H9 (cell line): ENCODE measurements around the gene CC2D1A. TPM values are rescaled to one million over a fixed set of nuclear protein-coding genes. Genes with fewer than 3 reads are reported as not detected.
"Not testable (repeated sequence)": the region's sequence is repeated elsewhere in the genome, so short reads cannot be mapped to it uniquely, and the experiment has no call there.

Experiments used
- DNase-seq: peaks from one replicate; pipeline ENCODE4 v3.0.0-alpha.2; 2017
- H2AFZ ChIP-seq: one replicate; pipeline ENCODE4 v1.6.1; 2013; ENCODE audit warnings: mild to moderate bottlenecking, low read length, control low read depth, moderate library complexity
- H2AK5ac ChIP-seq: 2 replicates; pipeline ENCODE4 v1.6.1; 2013; ENCODE audit warnings: low read length, control low read depth, mixed read lengths; ENCODE audit not compliant: insufficient read length
- H2BK120ac ChIP-seq: one replicate; pipeline ENCODE4 v1.6.1; 2013; ENCODE audit warnings: low read depth, mild to moderate bottlenecking, low read length, control low read depth, inconsistent platforms; ENCODE audit not compliant: poor library complexity, severe bottlenecking
- H2BK12ac ChIP-seq: 2 replicates; pipeline ENCODE4 v1.6.1; 2013; ENCODE audit warnings: low read length, control low read depth, mixed read lengths, low read depth; ENCODE audit not compliant: insufficient read length
- H2BK15ac ChIP-seq: 2 replicates; pipeline ENCODE4 v1.6.1; 2013; ENCODE audit warnings: low read depth, low read length, control low read depth
- H2BK20ac ChIP-seq: one replicate; pipeline ENCODE4 v1.6.1; 2013; ENCODE audit warnings: low read depth, mild to moderate bottlenecking, low read length, control low read depth, inconsistent platforms; ENCODE audit not compliant: poor library complexity, severe bottlenecking
- H2BK5ac ChIP-seq: 2 replicates; pipeline ENCODE4 v1.6.1; 2013; ENCODE audit warnings: low read length, control low read depth, mixed read lengths; ENCODE audit not compliant: insufficient read length
- H3K14ac ChIP-seq: 2 replicates; pipeline ENCODE4 v1.6.1; 2013; ENCODE audit warnings: low read length, control low read depth; ENCODE audit not compliant: insufficient read depth
- H3K18ac ChIP-seq: 2 replicates; pipeline ENCODE4 v1.6.1; 2013; ENCODE audit warnings: low read depth, mild to moderate bottlenecking, mixed read lengths, low read length, control low read depth; ENCODE audit not compliant: insufficient read length
- H3K23ac ChIP-seq: 2 replicates; pipeline ENCODE4 v1.6.1; 2013; ENCODE audit warnings: low read length, control low read depth, mixed read lengths, low read depth; ENCODE audit not compliant: insufficient read length
- H3K23me2 ChIP-seq: 2 replicates; pipeline ENCODE4 v1.6.1; 2013; ENCODE audit warnings: low read depth, mild to moderate bottlenecking, mixed read lengths, low read length, control low read depth; ENCODE audit not compliant: insufficient read length, poor library complexity, severe bottlenecking
- H3K27ac ChIP-seq: 2 replicates; pipeline ENCODE4 v1.5.1; 2013; ENCODE audit warnings: low read length, control low read depth, mixed read lengths, low read depth; ENCODE audit not compliant: insufficient read length
- H3K27me3 ChIP-seq: 2 replicates; pipeline ENCODE4 v1.6.1; 2013; ENCODE audit warnings: low read length, control low read depth, inconsistent platforms; ENCODE audit not compliant: insufficient read depth
- H3K4ac ChIP-seq: 2 replicates; pipeline ENCODE4 v1.6.1; 2013; ENCODE audit warnings: low read depth, mild to moderate bottlenecking, control low read depth, inconsistent platforms, low read length, moderate library complexity
- H3K4me1 ChIP-seq: 2 replicates; pipeline ENCODE4 v1.6.1; 2013; ENCODE audit warnings: low read length, control low read depth, inconsistent platforms; ENCODE audit not compliant: insufficient read depth
- H3K4me2 ChIP-seq: 2 replicates; pipeline ENCODE4 v1.6.1; 2013; ENCODE audit warnings: low read length, control low read depth, mixed read lengths; ENCODE audit not compliant: insufficient read length, insufficient read depth
- H3K56ac ChIP-seq: 2 replicates; pipeline ENCODE4 v1.6.1; 2013; ENCODE audit warnings: low read depth, mild to moderate bottlenecking, mixed read lengths, low read length, control low read depth; ENCODE audit not compliant: insufficient read length
- H3K79me1 ChIP-seq: 2 replicates; pipeline ENCODE4 v1.6.1; 2013; ENCODE audit warnings: low read depth, mild to moderate bottlenecking, moderate library complexity, low read length, control low read depth, inconsistent platforms; ENCODE audit not compliant: insufficient read depth, poor library complexity, severe bottlenecking
- H3K79me2 ChIP-seq: 2 replicates; pipeline ENCODE4 v1.6.1; 2013; ENCODE audit warnings: low read length, control low read depth, inconsistent platforms; ENCODE audit not compliant: insufficient read depth
- H3K9ac ChIP-seq: 2 replicates; pipeline ENCODE4 v1.6.1; 2013; ENCODE audit warnings: low read length, control low read depth, mixed read lengths; ENCODE audit not compliant: insufficient read length; ENCODE audit errors: extremely low read depth
- H3K9me3 ChIP-seq: one replicate; pipeline ENCODE4 v1.6.1; 2013; ENCODE audit warnings: low read depth, low read length, inconsistent platforms; ENCODE audit not compliant: control insufficient read depth
- H3T11ph ChIP-seq: one replicate; pipeline ENCODE4 v1.6.1; 2013; ENCODE audit warnings: mild to moderate bottlenecking, low read length, control low read depth, inconsistent platforms
- H4K20me1 ChIP-seq: one replicate; pipeline ENCODE4 v1.6.1; 2013; ENCODE audit not compliant: control insufficient read depth, insufficient read length, insufficient read depth
- H4K5ac ChIP-seq: 2 replicates; pipeline ENCODE4 v1.6.1; 2013; ENCODE audit warnings: low read depth, mild to moderate bottlenecking, mixed read lengths, low read length, control low read depth; ENCODE audit not compliant: insufficient read length
- H4K8ac ChIP-seq: replicated peaks from 2 replicates; pipeline ENCODE4 v1.6.1; 2013; ENCODE audit warnings: low read length, control low read depth, mixed read lengths, low read depth; ENCODE audit not compliant: insufficient read length
- H4K91ac ChIP-seq: 2 replicates; pipeline ENCODE4 v1.6.1; 2013; ENCODE audit warnings: low read depth, mild to moderate bottlenecking, moderate library complexity, mixed read lengths, low read length, control low read depth; ENCODE audit not compliant: insufficient read length
- H3K27ac Mint-ChIP-seq, 3 experiments: 2 replicates in 2 of 3; 3 replicates in 1 of 3; pipeline ENCODE4 v1.8.0; 2020 to 2021; ENCODE audit warnings: mixed read lengths in 3 of 3, mild to moderate bottlenecking in 1 of 3, moderate library complexity in 1 of 3
- H3K27me3 Mint-ChIP-seq: 2 replicates; pipeline ENCODE4 v1.8.0; 2021; ENCODE audit warnings: low read depth, mild to moderate bottlenecking, moderate library complexity, mixed read lengths
- H3K36me3 Mint-ChIP-seq, 3 experiments: 2 replicates in 2 of 3; 3 replicates in 1 of 3; pipeline ENCODE4 v1.8.0; 2020 to 2021; ENCODE audit warnings: low read depth in 3 of 3, mixed read lengths in 3 of 3; ENCODE audit not compliant: insufficient read depth in 1 of 3
- H3K4me1 Mint-ChIP-seq, 2 experiments: 2 replicates each; pipeline ENCODE4 v1.8.0; 2020; ENCODE audit warnings: mixed read lengths in 2 of 2
- H3K4me3 Mint-ChIP-seq, 2 experiments: 2 replicates in 1 of 2; 3 replicates in 1 of 2; pipeline ENCODE4 v1.8.0; 2020 to 2021; ENCODE audit warnings: mild to moderate bottlenecking in 2 of 2, mixed read lengths in 2 of 2, moderate library complexity in 1 of 2
- H3K9me3 Mint-ChIP-seq, 2 experiments: 2 replicates in 1 of 2; 3 replicates in 1 of 2; pipeline ENCODE4 v1.8.0; 2020; ENCODE audit warnings: mild to moderate bottlenecking in 2 of 2, mixed read lengths in 2 of 2, moderate library complexity in 1 of 2
- WGBS: extraction: QIAGEN DNeasy Blood & Tissue Kit; methylation state at CpG from one replicate; pipeline ENCODE4 v1.1.7; 2013; ENCODE audit warnings: missing lambda C conversion rate, low lambda C conversion rate, mixed read lengths; ENCODE audit not compliant: insufficient read length; ENCODE audit errors: extremely low coverage; 5-methylcytosine and 5-hydroxymethylcytosine counted together
- total RNA-seq: library from RNA; stranded (reverse); gene quantifications from 2 replicates; pipeline ENCODE4 v1.2.1, GENCODE V29; 2021
- TF ChIP-seq, protein P1 (sequence below): fragments of 200-600 bp; sonication (generic); conservative IDR thresholded peaks from 3 replicates; pipeline ENCODE4 v1.8.0; 2021; ENCODE audit warnings: antibody characterized with exemption, mild to moderate bottlenecking

The CC2D1A gene
- total RNA-seq, 1 experiment from 2014 or later = 48.5 TPM

DNA sequence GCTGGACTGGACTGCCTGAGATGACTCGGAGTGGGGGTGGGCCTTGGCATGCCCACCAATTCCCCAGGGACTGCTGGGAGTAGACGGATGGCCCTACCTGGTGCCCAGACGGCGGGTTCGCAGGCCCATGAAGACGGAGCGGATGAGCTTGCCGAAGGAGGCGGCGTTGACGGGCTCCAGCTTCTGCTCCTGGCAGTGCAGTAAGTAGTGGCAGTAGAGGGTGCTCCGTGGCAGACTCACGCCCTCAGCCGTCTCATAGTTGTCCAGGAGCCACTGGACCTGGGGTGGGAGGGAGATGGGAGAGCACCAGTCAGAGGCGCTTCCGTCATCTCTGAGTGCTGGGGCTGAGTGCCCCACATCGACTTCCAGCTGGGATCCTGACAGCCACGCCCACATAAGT, 63.9 kb downstream of the CC2D1A start:
- no peak overlapping the region for H2BK12ac ChIP-seq
- no peaks in the 10 kb centered on the region for H3K9me3 Mint-ChIP-seq
- H4K20me1 ChIP-seq = no peaks in the 10 kb centered on the region
- H3K27ac ChIP-seq = no peak overlapping the region
- H3T11ph ChIP-seq = no peak overlapping the region
- H3K18ac ChIP-seq = no peak overlapping the region
- no peaks in the 10 kb centered on the region for H3K9me3 ChIP-seq
- no peak overlapping the region for H4K5ac ChIP-seq
- no peak overlapping the region for H3K56ac ChIP-seq
- no peak overlapping the region for H3K4me2 ChIP-seq
- TF ChIP-seq, protein P1, sequence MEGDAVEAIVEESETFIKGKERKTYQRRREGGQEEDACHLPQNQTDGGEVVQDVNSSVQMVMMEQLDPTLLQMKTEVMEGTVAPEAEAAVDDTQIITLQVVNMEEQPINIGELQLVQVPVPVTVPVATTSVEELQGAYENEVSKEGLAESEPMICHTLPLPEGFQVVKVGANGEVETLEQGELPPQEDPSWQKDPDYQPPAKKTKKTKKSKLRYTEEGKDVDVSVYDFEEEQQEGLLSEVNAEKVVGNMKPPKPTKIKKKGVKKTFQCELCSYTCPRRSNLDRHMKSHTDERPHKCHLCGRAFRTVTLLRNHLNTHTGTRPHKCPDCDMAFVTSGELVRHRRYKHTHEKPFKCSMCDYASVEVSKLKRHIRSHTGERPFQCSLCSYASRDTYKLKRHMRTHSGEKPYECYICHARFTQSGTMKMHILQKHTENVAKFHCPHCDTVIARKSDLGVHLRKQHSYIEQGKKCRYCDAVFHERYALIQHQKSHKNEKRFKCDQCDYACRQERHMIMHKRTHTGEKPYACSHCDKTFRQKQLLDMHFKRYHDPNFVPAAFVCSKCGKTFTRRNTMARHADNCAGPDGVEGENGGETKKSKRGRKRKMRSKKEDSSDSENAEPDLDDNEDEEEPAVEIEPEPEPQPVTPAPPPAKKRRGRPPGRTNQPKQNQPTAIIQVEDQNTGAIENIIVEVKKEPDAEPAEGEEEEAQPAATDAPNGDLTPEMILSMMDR = no peak
- no peak overlapping the region for H3K4ac ChIP-seq
- no peak overlapping the region for H4K91ac ChIP-seq
- H2BK20ac ChIP-seq = no peak overlapping the region
- no peak overlapping the region for H3K23ac ChIP-seq
- no peak overlapping the region for H3K9ac ChIP-seq
- H3K27me3 Mint-ChIP-seq = no peaks in the 10 kb centered on the region
- H3K36me3 Mint-ChIP-seq = peaks cover 14 to 51% (median 23%) of the 10 kb centered on the region in 3 experiments; a peak in 6 of 7 replicates
- H2BK15ac ChIP-seq = no peak overlapping the region
- no peaks in the 10 kb centered on the region for H3K79me2 ChIP-seq
- H4K8ac ChIP-seq = no peak overlapping the region
- H2AK5ac ChIP-seq = no peak overlapping the region
- DNase-seq = no peak
- H3K4me1 ChIP-seq = no peaks in the 10 kb centered on the region
- H2BK5ac ChIP-seq = no peak overlapping the region
- no peaks in the 10 kb centered on the region for H3K27me3 ChIP-seq
- H2AFZ ChIP-seq = no peak overlapping the region
- peaks cover 8 to 9% of the 10 kb centered on the region in 2 experiments for H3K4me1 Mint-ChIP-seq
- H3K79me1 ChIP-seq = no peaks in the 10 kb centered on the region
- H3K23me2 ChIP-seq = no peaks in the 10 kb centered on the region
- H3K4me3 Mint-ChIP-seq = no peak overlapping the region
- H2BK120ac ChIP-seq = no peak overlapping the region
- no CpG with 5 or more reads among the region's 18 CpGs for WGBS
- H3K14ac ChIP-seq = no peak overlapping the region; the same call in 1 of the 2 replicates
- no peak overlapping the region; a peak in 1 of 7 replicates for H3K27ac Mint-ChIP-seq

DNA sequence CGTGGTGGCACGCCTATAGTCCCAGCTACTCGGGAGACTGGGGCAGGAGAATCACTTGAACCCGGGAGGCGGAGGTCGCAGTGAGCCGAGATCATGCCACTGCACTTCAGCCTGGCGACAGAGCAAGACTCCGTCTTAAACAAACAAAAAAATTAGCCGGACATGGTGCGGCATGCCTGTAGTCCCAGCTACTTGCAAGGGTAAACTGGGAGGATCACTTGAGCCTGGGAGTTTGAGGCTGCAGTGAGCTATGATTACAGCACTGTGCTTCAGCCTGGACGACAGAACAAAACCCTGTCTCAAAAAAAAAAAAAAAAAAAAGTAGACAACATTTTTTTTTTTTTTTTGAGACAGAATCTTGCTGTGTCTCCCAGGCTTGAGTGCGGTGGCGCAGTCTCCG, 65.9 kb downstream of the CC2D1A start:
- not testable (repeated sequence) for H2AFZ ChIP-seq, H2AK5ac ChIP-seq, H4K5ac ChIP-seq, H3K4me2 ChIP-seq, H3K23me2 ChIP-seq, H3K9ac ChIP-seq, H3K27ac ChIP-seq, H3K56ac ChIP-seq, H3K4me3 Mint-ChIP-seq, H3K4me1 ChIP-seq, H4K91ac ChIP-seq, H3K9me3 ChIP-seq, H3K79me2 ChIP-seq, H2BK20ac ChIP-seq, H3K27me3 Mint-ChIP-seq, H3T11ph ChIP-seq, H3K23ac ChIP-seq, H3K14ac ChIP-seq, H3K18ac ChIP-seq, H3K27ac Mint-ChIP-seq, H3K9me3 Mint-ChIP-seq, H4K8ac ChIP-seq, H3K4ac ChIP-seq, DNase-seq, H2BK120ac ChIP-seq, H2BK12ac ChIP-seq, H3K4me1 Mint-ChIP-seq, H4K20me1 ChIP-seq, H2BK5ac ChIP-seq, H2BK15ac ChIP-seq, H3K79me1 ChIP-seq, H3K27me3 ChIP-seq
- H3K36me3 Mint-ChIP-seq = peaks cover 14 to 62% (median 24%) of the 10 kb centered on the region in 3 experiments
- no CpG with 5 or more reads among the region's 15 CpGs for WGBS
